Lung microvascular endothelial cell (primary cell): ENCODE measurements around the gene NDUFS7. TPM values are rescaled to one million over a fixed set of nuclear protein-coding genes. Genes with fewer than 3 reads are reported as not detected.

Experiments used
- DNase-seq, 2 donors: peaks; one replicate each; pipeline versions ENCODE4 v3.0.0 to v3.0.0-alpha.2; 2010; ENCODE audit warnings: low read depth in 2 of 2
- total RNA-seq: library from RNA; depleted of rRNA; stranded (reverse); fragments of >200 nt; gene quantifications from 2 replicates; pipeline ENCODE4 v1.2.1, GENCODE V29; 2014

Gene NDUFS7
- total RNA-seq, 1 donor from 2014 or later: 110 TPM

GRCh38 chr19:1400281-1401137 is 16.8 kb downstream of the NDUFS7 start:
- DNase-seq: peak in 1 of 2 donors; percentile 59

GRCh38 chr19:1401138-1401888 is 17.6 kb downstream of the NDUFS7 start, which contains the start of gene GAMT:
TSS of gene GAMT (minus strand) at chr19:1401542. CDS start at chr19:1401476, 66 bp downstream.
- peak in 1 of 2 donors; percentile 62 for DNase-seq

- DNase-seq: no peak
These were observed 18.1 kb downstream of the NDUFS7 start for GRCh38 chr19:1401889-1402217.

- DNase-seq: no peak
These were observed 18.8 kb downstream of the NDUFS7 start for GRCh38 chr19:1402411-1403070.

- DNase-seq: peak; percentile 99
These were observed 23.2 kb downstream of the NDUFS7 start for GRCh38 chr19:1406774-1407527.

- no peak for DNase-seq
These were observed 24.0 kb downstream of the NDUFS7 start, which contains the start of gene DAZAP1 for GRCh38 chr19:1407528-1408299. TSS of gene DAZAP1 (plus strand) at chr19:1407586. CDS start at chr19:1407774, 188 bp downstream.

- peak; percentile 60 to 80 for DNase-seq
These were observed 24.8 kb downstream of the NDUFS7 start for GRCh38 chr19:1408300-1409203.

DNA sequence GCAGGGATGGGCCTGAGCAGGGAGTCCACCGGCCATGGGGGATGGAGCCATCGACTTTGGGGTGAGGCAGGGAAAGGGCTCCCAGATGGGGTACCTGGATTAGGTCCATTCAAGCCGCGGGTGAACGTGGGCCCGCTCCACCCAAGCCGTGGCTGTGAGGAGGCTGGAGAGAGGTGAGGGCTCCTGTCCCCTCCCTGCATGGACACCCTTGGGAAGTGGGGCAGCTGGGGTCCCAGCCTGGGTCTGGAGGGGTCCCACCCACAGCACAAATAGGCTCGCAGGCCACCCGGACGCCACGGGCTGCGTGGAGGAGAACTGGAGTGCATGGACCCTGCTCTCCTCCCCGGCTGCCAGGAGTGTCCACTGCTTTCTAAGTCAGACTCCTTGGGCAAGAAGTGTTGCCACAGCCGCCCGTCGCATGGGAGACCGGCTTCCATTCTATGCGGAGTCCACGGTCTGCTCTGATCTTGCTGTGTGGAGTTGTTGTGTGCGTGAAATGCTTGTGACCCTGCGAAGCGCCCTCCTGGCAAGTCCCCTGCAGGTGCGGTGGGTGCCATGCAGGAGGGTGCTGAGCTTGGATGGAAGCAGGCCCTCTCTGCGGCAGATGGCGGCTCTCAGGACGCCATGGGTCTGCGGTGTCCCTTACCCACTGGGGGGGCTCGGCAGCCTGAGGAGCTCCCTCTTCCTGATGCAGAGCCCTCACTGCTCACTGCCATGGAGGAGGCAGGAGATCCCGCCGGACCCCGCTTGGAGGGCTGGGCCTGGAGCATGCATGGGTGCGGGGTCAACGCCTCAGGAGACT is 25.7 kb downstream of the NDUFS7 start:
- no peak for DNase-seq

DNA sequence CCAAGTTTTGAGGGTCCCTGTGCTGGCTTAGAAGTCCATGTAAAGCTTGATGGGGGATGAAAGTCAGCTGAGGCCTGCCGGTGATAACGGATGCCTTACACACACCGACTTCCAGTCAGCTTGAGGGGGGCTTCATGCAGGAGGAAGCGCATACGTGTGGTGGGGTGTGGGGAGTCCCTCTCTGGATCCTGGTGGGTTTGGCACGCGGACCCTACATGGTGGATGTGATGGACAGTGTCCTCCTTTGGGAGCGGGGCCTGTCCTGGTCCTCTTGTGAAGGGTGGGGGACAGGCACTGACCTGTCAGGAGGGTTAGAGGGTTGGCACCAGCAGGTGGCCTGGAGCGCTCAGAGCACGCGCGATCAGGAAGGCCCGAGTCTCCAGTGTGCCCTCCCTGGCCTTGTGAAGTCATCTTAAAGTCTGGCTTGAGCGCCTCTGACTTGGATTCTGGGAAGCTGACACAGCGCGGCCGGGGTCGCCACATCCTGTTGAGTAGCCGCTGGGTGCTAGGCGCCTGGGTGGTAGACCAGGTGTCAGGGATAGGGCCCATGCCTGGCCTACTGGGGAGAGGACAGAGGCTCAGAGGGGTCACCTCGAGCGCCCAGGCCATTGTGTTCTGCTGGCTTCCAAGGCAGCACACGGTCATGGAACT is 26.6 kb downstream of the NDUFS7 start:
- peak in 1 of 2 donors; percentile 62 for DNase-seq

GRCh38 chr19:1410789-1411188 is 27.1 kb downstream of the NDUFS7 start:
- DNase-seq: no peak

GRCh38 chr19:1411255-1412191 is 27.8 kb downstream of the NDUFS7 start:
- DNase-seq: no peak

- DNase-seq: no peak
These were observed 28.7 kb downstream of the NDUFS7 start for GRCh38 chr19:1412323-1412923.

- no peak for DNase-seq
These were observed 29.5 kb downstream of the NDUFS7 start for GRCh38 chr19:1412995-1413800.

- DNase-seq: peak in 1 of 2 donors; percentile 30
These were observed 32.5 kb downstream of the NDUFS7 start for GRCh38 chr19:1416014-1416841.

- no peak for DNase-seq
These were observed 33.4 kb downstream of the NDUFS7 start for GRCh38 chr19:1417145-1417544.
